HepG2 (cell line): ENCODE measurements around the gene TULP4. TPM values are rescaled to one million over a fixed set of nuclear protein-coding genes. Genes with fewer than 3 reads are reported as not detected.
A peak's percentile ranks its signal among the peaks of the same experiment; 100 is the strongest.

ENCODE experiments used
- EEA1 ChIP-seq: sonication (generic); formaldehyde crosslinking; IDR thresholded peaks from 2 replicates; pipeline ENCODE4 v1.5.1; 2020; ENCODE audit warnings: mild to moderate bottlenecking, missing genetic modification reagents, borderline replicate concordance
- HNF4G ChIP-seq, 2 experiments: sonication (generic) in 1 of 2; formaldehyde crosslinking in 1 of 2; IDR thresholded peaks; 2 replicates each; pipeline versions ENCODE4 v1.4.0 to v1.6.1; 2011 to 2020; ENCODE audit warnings: borderline replicate concordance in 2 of 2, low read depth in 2 of 2, mild to moderate bottlenecking in 2 of 2, low read length in 1 of 2, missing genetic modification reagents in 1 of 2, moderate library complexity in 1 of 2
- NCOR1 ChIP-seq: fragments of 200-600 bp; sonication (generic); IDR thresholded peaks from 2 replicates; pipeline ENCODE4 v1.7.0; 2017; ENCODE audit warnings: antibody characterized with exemption, low read length, borderline replicate concordance
- NR2F6 ChIP-seq, 2 experiments: IDR thresholded peaks; 2 replicates each; pipeline ENCODE4 v1.6.1; 2016; ENCODE audit warnings: antibody characterized with exemption in 1 of 2, mild to moderate bottlenecking in 1 of 2
- PAWR ChIP-seq: sonication (generic); formaldehyde crosslinking; IDR thresholded peaks from 2 replicates; pipeline ENCODE4 v1.4.0; 2020; ENCODE audit warnings: missing genetic modification reagents, mild to moderate bottlenecking, borderline replicate concordance
- POLR2AphosphoS5 ChIP-seq: IDR thresholded peaks from 2 replicates; pipeline ENCODE4 v1.6.1; 2012; ENCODE audit warnings: low read depth, low read length
- SAP130 ChIP-seq: IDR thresholded peaks from 2 replicates; pipeline ENCODE4 v1.6.1; 2016; ENCODE audit warnings: low read depth
- SNAPC4 ChIP-seq: sonication (generic); formaldehyde crosslinking; IDR thresholded peaks from 2 replicates; pipeline ENCODE4 v1.4.0; 2020; ENCODE audit warnings: mild to moderate bottlenecking, missing genetic modification reagents
- U2AF1 ChIP-seq: fragments of 200-400 bp; formaldehyde crosslinking; optimal IDR thresholded peaks from 2 replicates; pipeline ENCODE3; 2017; ENCODE audit warnings: mild to moderate bottlenecking, low read depth, low read length
- YEATS2 ChIP-seq: sonication (generic); formaldehyde crosslinking; IDR thresholded peaks from 2 replicates; pipeline ENCODE4 v1.4.0; 2020; ENCODE audit warnings: missing genetic modification reagents, borderline replicate concordance
- ZBTB49 ChIP-seq: sonication (generic); formaldehyde crosslinking; IDR thresholded peaks from 2 replicates; pipeline ENCODE4 v1.4.0; 2020; ENCODE audit warnings: missing genetic modification reagents, borderline replicate concordance
- ZBTB7A ChIP-seq: sonication (generic); formaldehyde crosslinking; IDR thresholded peaks from 2 replicates; pipeline ENCODE4 v1.8.0; 2022; ENCODE audit warnings: mild to moderate bottlenecking, missing genetic modification reagents
- ZFX ChIP-seq: sonication (generic); formaldehyde crosslinking; IDR thresholded peaks from 2 replicates; pipeline ENCODE4 v1.4.0; 2020; ENCODE audit warnings: mild to moderate bottlenecking, low read depth, missing genetic modification reagents, moderate library complexity
- ZNF10 ChIP-seq: sonication (generic); formaldehyde crosslinking; IDR thresholded peaks from 2 replicates; pipeline ENCODE4 v1.4.0; 2020; ENCODE audit warnings: mild to moderate bottlenecking, low read depth, missing genetic modification reagents, borderline replicate concordance
- ZNF253 ChIP-seq: sonication (generic); formaldehyde crosslinking; IDR thresholded peaks from 2 replicates; pipeline ENCODE4 v1.8.0; 2022; ENCODE audit warnings: mild to moderate bottlenecking, missing genetic modification reagents, borderline replicate concordance
- ZNF547 ChIP-seq: sonication (generic); formaldehyde crosslinking; IDR thresholded peaks from 2 replicates; pipeline ENCODE4 v1.5.1; 2020; ENCODE audit warnings: mild to moderate bottlenecking, missing genetic modification reagents
- polyA plus RNA-seq, 8 experiments: library from polyadenylated mRNA; depleted of rRNA in 3 of 8; stranded (reverse) in 7 of 8; unstranded in 1 of 8; fragments of >200 nt; fragmentation: Illumina TruSeq in 4 of 8; extraction: Trizol in 4 of 8; gene quantifications; 2 replicates each; pipeline versions ENCODE4 v1.2.1 to v1.2.3, GENCODE V29; 2011 to 2016; ENCODE audit warnings: low read depth in 4 of 8, missing spikeins in 1 of 8, mixed read lengths in 1 of 8; ENCODE audit not compliant: insufficient read depth in 1 of 8
- total RNA-seq, 5 experiments: library from RNA; depleted of rRNA; stranded (reverse); fragments of >200 nt; fragmentation: Illumina TruSeq; extraction: Trizol; gene quantifications; 2 replicates each; pipeline ENCODE4 v1.2.3, GENCODE V29; 2016; ENCODE audit warnings: low read depth in 1 of 5
- TF ChIP-seq, protein P1 (sequence below): sonication (generic); formaldehyde crosslinking; IDR thresholded peaks from 2 replicates; pipeline ENCODE4 v1.5.1; 2020; ENCODE audit warnings: mild to moderate bottlenecking, missing genetic modification reagents

TULP4 gene
- total and polyA plus RNA-seq, 2 of the 13 experiments (the other 11 are each of a cell fraction or from before 2014, with no cell fraction given), result 21.1 to 122 TPM

DNA sequence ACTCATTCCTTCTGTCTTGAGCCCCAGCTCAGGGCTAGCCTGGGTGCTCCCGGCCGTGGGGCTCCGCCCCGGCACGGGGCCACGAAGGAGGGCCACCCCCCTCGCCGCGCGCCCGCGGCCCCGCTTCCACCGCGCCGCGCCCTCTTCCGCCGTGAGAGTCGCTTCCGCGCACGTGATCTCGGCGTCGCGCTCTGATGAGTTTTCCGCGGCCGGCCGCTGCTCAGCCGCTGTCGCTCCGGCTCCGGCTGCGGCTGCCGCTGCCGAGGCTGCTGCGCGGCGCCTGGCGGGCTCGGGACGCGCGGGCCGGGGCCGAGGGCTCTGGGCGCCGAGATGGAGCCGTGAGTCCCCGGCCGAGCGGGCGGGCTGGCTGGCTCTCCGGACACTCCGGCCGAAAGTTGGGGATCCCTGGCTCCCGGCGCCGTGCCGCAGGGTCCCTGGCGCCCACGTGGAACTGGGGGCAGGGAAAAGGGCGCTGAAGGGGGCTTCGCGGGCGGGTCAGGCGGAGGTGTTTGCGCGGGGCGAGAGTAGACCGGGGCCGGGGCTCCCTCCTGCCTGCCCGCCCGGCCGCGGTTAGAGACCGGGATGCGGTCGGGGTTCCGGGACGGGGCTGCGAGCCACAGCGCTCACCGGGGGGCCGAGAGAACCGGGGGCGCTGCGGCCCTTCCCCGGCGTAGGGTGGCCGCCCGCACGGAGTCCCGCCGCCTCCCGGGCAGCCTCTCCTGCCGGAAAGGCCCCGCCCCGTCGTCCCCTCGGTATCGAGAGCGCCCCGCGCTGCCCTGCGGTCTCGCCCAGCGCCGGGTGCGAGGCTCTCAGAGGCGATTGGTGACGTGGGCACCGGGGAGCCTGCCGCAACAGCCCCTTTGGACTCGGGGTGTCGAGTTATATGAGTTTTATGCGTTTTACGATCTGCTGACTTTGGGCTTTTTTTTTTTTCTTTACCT lies 247.9 kb downstream of the TULP4 start, which contains the start of gene TMEM181 (continued):
- TF ChIP-seq ZBTB49 (no peak), ZNF10 (CRISPR knock-in tag) (no peak), NCOR1 (no peak), U2AF1 (peak; percentile 88), ZBTB7A (CRISPR knock-in tag) (no peak), SNAPC4 (CRISPR knock-in tag) (no peak), POLR2AphosphoS5 (peak; percentile 57), YEATS2 (CRISPR knock-in tag) (peak; percentile 58; the same call in 1 of the 2 replicates), SAP130 (peak; percentile 96), NR2F6 (IDR thresholded peaks at IDR 0.05) (no peak), NR2F6 (CRISPR knock-in tag; IDR thresholded peaks at IDR 0.05) (peak; percentile 48; the same call in 1 of the 2 replicates), EEA1 (CRISPR knock-in tag) (no peak; the same call in 1 of the 2 replicates), ZNF547 (CRISPR knock-in tag) (peak; percentile 88), ZNF253 (CRISPR knock-in tag) (peak; percentile 93), ZFX (CRISPR knock-in tag) (peak; percentile 69), HNF4G (IDR thresholded peaks at IDR 0.05; ENCODE audit: borderline replicate concordance, low read depth, low read length) (no peak; the same call in 1 of the 2 replicates), HNF4G (CRISPR knock-in tag; IDR thresholded peaks at IDR 0.05; ENCODE audit: borderline replicate concordance, low read depth) (0 out of 2 replicates have a peak, but pooled peaks have one; percentile 17), PAWR (no peak)
- TF ChIP-seq, protein P1, sequence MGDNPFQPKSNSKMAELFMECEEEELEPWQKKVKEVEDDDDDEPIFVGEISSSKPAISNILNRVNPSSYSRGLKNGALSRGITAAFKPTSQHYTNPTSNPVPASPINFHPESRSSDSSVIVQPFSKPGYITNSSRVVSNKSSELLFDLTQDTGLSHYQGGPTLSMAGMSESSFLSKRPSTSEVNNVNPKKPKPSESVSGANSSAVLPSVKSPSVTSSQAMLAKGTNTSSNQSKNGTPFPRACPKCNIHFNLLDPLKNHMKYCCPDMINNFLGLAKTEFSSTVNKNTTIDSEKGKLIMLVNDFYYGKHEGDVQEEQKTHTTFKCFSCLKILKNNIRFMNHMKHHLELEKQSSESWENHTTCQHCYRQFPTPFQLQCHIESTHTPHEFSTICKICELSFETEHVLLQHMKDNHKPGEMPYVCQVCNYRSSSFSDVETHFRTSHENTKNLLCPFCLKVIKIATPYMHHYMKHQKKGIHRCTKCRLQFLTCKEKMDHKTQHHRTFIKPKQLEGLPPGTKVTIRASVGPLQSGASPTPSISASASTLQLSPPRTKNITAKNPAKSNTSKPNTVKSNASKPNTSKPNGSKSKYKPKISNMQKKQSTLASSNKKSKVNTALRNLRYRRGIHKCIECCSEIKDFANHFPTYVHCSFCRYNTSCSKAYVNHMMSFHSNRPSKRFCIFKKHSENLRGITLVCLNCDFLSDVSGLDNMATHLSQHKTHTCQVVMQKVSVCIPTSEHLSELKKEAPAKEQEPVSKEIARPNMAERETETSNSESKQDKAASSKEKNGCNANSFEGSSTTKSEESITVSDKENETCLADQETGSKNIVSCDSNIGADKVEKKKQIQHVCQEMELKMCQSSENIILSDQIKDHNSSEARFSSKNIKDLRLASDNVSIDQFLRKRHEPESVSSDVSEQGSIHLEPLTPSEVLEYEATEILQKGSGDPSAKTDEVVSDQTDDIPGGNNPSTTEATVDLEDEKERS (CRISPR knock-in tag), result no peak
